ENCODE data around the gene HNF4A. TPM values are rescaled to one million over a fixed set of nuclear protein-coding genes. Genes with fewer than 3 reads are reported as not detected.

HNF4A gene
- total RNA-seq, 2 donors from 2014 or later = 56.3 to 58.0 TPM

DNA sequence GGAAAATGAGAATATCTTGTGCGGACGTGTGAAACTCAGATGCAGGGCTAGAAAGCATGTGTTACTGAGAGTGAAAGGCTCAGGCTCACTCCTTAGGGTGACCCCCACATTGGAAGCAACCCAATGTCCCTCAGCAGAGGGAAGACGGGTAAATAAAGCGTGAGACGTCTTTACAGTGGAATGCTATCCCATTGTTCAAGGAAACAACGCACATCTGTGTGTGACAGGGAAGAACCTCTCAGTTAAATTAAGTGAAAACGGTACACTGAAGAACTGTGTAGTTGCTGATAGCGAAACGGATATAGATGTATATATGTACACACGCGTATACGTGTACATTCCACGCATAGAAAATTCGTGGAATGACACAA is 839 bp downstream of the HNF4A start:
- peak overlapping the region; percentile 47 for H3K9ac ChIP-seq (ENCODE audit: extremely low read depth, low read length, poor library complexity, severe bottlenecking)
- Mint-ChIP-seq H3K27me3 (ENCODE audit: insufficient read depth) (no peaks in the 10 kb centered on the region), H3K4me3 (peak overlapping the region; percentile 72), H3K36me3 (ENCODE audit: low read depth) (no peaks in the 10 kb centered on the region), H3K27ac (peak overlapping the region; percentile 82), H3K9me3 (no peaks in the 10 kb centered on the region), H3K4me1 (peaks cover 54% of the 10 kb centered on the region)
- no peaks in the 10 kb centered on the region for H3K9me3 ChIP-seq (ENCODE audit: control insufficient read depth, low read length)
- no peaks in the 10 kb centered on the region for H3K27me3 ChIP-seq (ENCODE audit: control insufficient read depth, insufficient read depth, low read length, poor library complexity, severe bottlenecking)
- H3K27ac ChIP-seq (ENCODE audit: low read depth, low read length) = no peak overlapping the region
- H3K4me1 ChIP-seq (ENCODE audit: control insufficient read depth, insufficient read depth, low read length) = peaks cover 7% of the 10 kb centered on the region
- DNase-seq = no peak
- H3K4me3 ChIP-seq (ENCODE audit: low read length) = peak overlapping the region; percentile 80
- no peaks in the 10 kb centered on the region for H3K36me3 ChIP-seq (ENCODE audit: control insufficient read depth, insufficient read depth, low read length)
- TF ChIP-seq, protein P1, sequence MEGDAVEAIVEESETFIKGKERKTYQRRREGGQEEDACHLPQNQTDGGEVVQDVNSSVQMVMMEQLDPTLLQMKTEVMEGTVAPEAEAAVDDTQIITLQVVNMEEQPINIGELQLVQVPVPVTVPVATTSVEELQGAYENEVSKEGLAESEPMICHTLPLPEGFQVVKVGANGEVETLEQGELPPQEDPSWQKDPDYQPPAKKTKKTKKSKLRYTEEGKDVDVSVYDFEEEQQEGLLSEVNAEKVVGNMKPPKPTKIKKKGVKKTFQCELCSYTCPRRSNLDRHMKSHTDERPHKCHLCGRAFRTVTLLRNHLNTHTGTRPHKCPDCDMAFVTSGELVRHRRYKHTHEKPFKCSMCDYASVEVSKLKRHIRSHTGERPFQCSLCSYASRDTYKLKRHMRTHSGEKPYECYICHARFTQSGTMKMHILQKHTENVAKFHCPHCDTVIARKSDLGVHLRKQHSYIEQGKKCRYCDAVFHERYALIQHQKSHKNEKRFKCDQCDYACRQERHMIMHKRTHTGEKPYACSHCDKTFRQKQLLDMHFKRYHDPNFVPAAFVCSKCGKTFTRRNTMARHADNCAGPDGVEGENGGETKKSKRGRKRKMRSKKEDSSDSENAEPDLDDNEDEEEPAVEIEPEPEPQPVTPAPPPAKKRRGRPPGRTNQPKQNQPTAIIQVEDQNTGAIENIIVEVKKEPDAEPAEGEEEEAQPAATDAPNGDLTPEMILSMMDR (conservative IDR thresholded peaks at IDR 0.05) = no peak
- WGBS, 2 experiments (ENCODE audit: insufficient coverage in 1 of 2, insufficient read length in 1 of 2) = 79 to 88% methylated on average over 14 of the region's 14 CpGs

DNA sequence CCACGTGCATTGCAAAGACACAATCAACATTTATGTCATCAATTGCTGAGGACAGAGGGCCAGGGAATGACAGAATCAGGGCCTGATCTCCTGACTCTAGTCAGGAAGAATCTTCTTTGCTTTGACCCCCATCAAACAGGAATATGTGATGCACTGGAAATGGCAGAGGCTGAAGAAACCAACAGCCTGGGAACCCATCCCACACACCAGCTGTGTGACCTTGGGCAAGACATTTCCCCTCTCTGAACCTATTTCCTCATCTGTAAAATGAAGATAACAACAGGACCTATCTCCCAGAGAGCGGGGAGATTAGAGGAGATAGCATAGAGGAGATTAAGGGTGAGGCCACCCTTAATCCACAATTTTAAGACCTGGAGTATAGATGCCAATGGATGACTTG is 1.5 kb downstream of the HNF4A start:
- peak overlapping the region; percentile 72 for H3K4me3 Mint-ChIP-seq
- H3K27ac Mint-ChIP-seq = peak overlapping the region; percentile 82
- peaks cover 53% of the 10 kb centered on the region for H3K4me1 Mint-ChIP-seq
- 76 to 100% methylated on average over 1 to 2 of the region's 2 CpGs for WGBS, 2 experiments (ENCODE audit: insufficient coverage in 1 of 2, insufficient read length in 1 of 2)
- Histone ChIP-seq H3K9ac (ENCODE audit: extremely low read depth, low read length, poor library complexity, severe bottlenecking) (peak overlapping the region; percentile 47), H3K4me3 (ENCODE audit: low read length) (peak overlapping the region; percentile 80), H3K36me3 (ENCODE audit: control insufficient read depth, insufficient read depth, low read length) (no peaks in the 10 kb centered on the region), H3K9me3 (ENCODE audit: control insufficient read depth, low read length) (no peaks in the 10 kb centered on the region), H3K4me1 (ENCODE audit: control insufficient read depth, insufficient read depth, low read length) (peaks cover 7% of the 10 kb centered on the region), H3K27ac (ENCODE audit: low read depth, low read length) (no peak overlapping the region), H3K27me3 (ENCODE audit: control insufficient read depth, insufficient read depth, low read length, poor library complexity, severe bottlenecking) (no peaks in the 10 kb centered on the region)
- TF ChIP-seq, protein P1 (conservative IDR thresholded peaks at IDR 0.05) = no peak
- H3K36me3 Mint-ChIP-seq (ENCODE audit: low read depth) = no peaks in the 10 kb centered on the region
- H3K9me3 Mint-ChIP-seq = no peaks in the 10 kb centered on the region
- DNase-seq = no peak
- H3K27me3 Mint-ChIP-seq (ENCODE audit: insufficient read depth) = no peaks in the 10 kb centered on the region

DNA sequence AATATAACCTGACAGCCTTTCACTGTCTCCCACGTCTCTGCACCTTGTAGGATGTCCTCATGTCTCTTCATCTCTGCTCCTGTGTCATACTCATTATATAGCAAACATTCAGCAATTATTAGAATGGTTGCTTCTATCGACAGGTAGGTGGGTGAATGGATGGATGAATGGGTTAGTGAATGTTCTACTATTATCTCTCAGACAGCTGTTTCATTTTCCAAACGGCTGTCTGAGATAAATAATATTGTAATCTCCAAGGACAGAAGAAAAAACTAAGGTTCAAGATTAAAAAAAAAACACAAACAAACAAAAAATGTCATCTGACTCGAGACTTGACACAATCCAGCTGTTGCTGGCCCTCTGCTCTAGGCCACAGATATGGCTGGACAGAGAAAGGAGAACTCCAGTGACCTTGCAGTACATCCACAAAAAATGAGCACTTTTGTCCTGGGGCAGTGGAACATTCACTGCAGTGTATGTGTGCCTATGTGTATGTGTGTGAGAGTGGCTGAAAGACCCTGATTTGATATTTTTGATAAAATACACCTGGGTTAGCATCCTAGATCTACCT is 2.1 kb downstream of the HNF4A start:
- H3K27ac Mint-ChIP-seq = no peak overlapping the region
- Histone ChIP-seq H3K27ac (ENCODE audit: low read depth, low read length) (no peak overlapping the region), H3K4me1 (ENCODE audit: control insufficient read depth, insufficient read depth, low read length) (peaks cover 7% of the 10 kb centered on the region), H3K9me3 (ENCODE audit: control insufficient read depth, low read length) (no peaks in the 10 kb centered on the region), H3K27me3 (ENCODE audit: control insufficient read depth, insufficient read depth, low read length, poor library complexity, severe bottlenecking) (no peaks in the 10 kb centered on the region), H3K36me3 (ENCODE audit: control insufficient read depth, insufficient read depth, low read length) (no peaks in the 10 kb centered on the region), H3K9ac (ENCODE audit: extremely low read depth, low read length, poor library complexity, severe bottlenecking) (no peak overlapping the region), H3K4me3 (ENCODE audit: low read length) (peak overlapping the region; percentile 80)
- H3K27me3 Mint-ChIP-seq (ENCODE audit: insufficient read depth) = no peaks in the 10 kb centered on the region
- WGBS, 2 experiments (ENCODE audit: insufficient coverage in 1 of 2, insufficient read length in 1 of 2) = 88% methylated on average over 3 of the region's 4 CpGs; no CpG with 5 or more reads in 1 of the 2 experiments
- no peak for DNase-seq
- H3K4me3 Mint-ChIP-seq = peak overlapping the region; percentile 72
- peaks cover 48% of the 10 kb centered on the region for H3K4me1 Mint-ChIP-seq
- TF ChIP-seq, protein P1 (conservative IDR thresholded peaks at IDR 0.05) = no peak
- no peaks in the 10 kb centered on the region for H3K36me3 Mint-ChIP-seq (ENCODE audit: low read depth)
- no peaks in the 10 kb centered on the region for H3K9me3 Mint-ChIP-seq
